HepG2 (cell line): ENCODE measurements around the gene RP2. TPM values are rescaled to one million over a fixed set of nuclear protein-coding genes. Genes with fewer than 3 reads are reported as not detected.
A peak's percentile ranks its signal among the peaks of the same experiment; 100 is the strongest.

ENCODE experiments used
- E2F2 ChIP-seq: sonication (generic); formaldehyde crosslinking; IDR thresholded peaks from 2 replicates; pipeline ENCODE4 v1.4.0; 2020; ENCODE audit warnings: missing genetic modification reagents, borderline replicate concordance
- FOXJ3 ChIP-seq: sonication (generic); formaldehyde crosslinking; IDR thresholded peaks from 2 replicates; pipeline ENCODE4 v1.4.0; 2020; ENCODE audit warnings: missing genetic modification reagents, mild to moderate bottlenecking, borderline replicate concordance
- IRF1 ChIP-seq: sonication (generic); formaldehyde crosslinking; IDR thresholded peaks from 2 replicates; pipeline ENCODE4 v1.4.0; 2020; ENCODE audit warnings: low read depth, mild to moderate bottlenecking, missing genetic modification reagents
- MBNL3 ChIP-seq: fragments of 250-450 bp; sonication (Bioruptor Pico); conservative IDR thresholded peaks from 2 replicates; pipeline ENCODE4 v1.8.0; 2022; ENCODE audit warnings: mild to moderate bottlenecking, inconsistent platforms
- MYNN ChIP-seq: sonication (generic); formaldehyde crosslinking; IDR thresholded peaks from 2 replicates; pipeline ENCODE4 v1.4.0; 2020; ENCODE audit warnings: mild to moderate bottlenecking, low read depth, missing genetic modification reagents
- NFAT5 ChIP-seq: sonication (generic); formaldehyde crosslinking; IDR thresholded peaks from 2 replicates; pipeline ENCODE4 v1.4.0; 2020; ENCODE audit warnings: missing genetic modification reagents
- PATZ1 ChIP-seq: sonication (generic); formaldehyde crosslinking; IDR thresholded peaks from 2 replicates; pipeline ENCODE4 v1.4.0; 2020; ENCODE audit warnings: missing genetic modification reagents
- PHF8 ChIP-seq: sonication (generic); formaldehyde crosslinking; IDR thresholded peaks from 2 replicates; pipeline ENCODE4 v1.5.0; 2020; ENCODE audit warnings: missing genetic modification reagents
- RBFOX2 ChIP-seq: fragments of 200-400 bp; formaldehyde crosslinking; IDR thresholded peaks from 2 replicates; pipeline ENCODE4 v1.6.1; 2017; ENCODE audit warnings: low read depth, mild to moderate bottlenecking, low read length
- SMARCC2 ChIP-seq: fragments of 450-650 bp; IDR thresholded peaks from 2 replicates; pipeline ENCODE4 v1.6.1; 2017; ENCODE audit warnings: antibody characterized with exemption, mild to moderate bottlenecking
- STAG1 ChIP-seq: sonication (generic); formaldehyde crosslinking; IDR thresholded peaks from 2 replicates; pipeline ENCODE4 v1.4.0; 2020; ENCODE audit warnings: missing genetic modification reagents
- TEAD2 ChIP-seq: sonication (generic); formaldehyde crosslinking; IDR thresholded peaks from 2 replicates; pipeline ENCODE4 v1.9.0; 2021; ENCODE audit warnings: missing genetic modification reagents
- WIZ ChIP-seq: sonication (generic); formaldehyde crosslinking; IDR thresholded peaks from 2 replicates; pipeline ENCODE4 v1.5.1; 2020; ENCODE audit warnings: mild to moderate bottlenecking, missing genetic modification reagents
- ZBTB37 ChIP-seq: sonication (generic); formaldehyde crosslinking; IDR thresholded peaks from 2 replicates; pipeline ENCODE4 v1.4.0; 2020; ENCODE audit warnings: mild to moderate bottlenecking, missing genetic modification reagents
- ZIK1 ChIP-seq: sonication (generic); formaldehyde crosslinking; IDR thresholded peaks from 2 replicates; pipeline ENCODE4 v1.5.0; 2020; ENCODE audit warnings: mild to moderate bottlenecking, low read depth, missing genetic modification reagents, borderline replicate concordance
- ZNF263 ChIP-seq: sonication (generic); formaldehyde crosslinking; IDR thresholded peaks from 2 replicates; pipeline ENCODE4 v1.4.0; 2020; ENCODE audit warnings: missing genetic modification reagents
- ZNF33A ChIP-seq: sonication (generic); formaldehyde crosslinking; IDR thresholded peaks from 2 replicates; pipeline ENCODE4 v1.5.1; 2020; ENCODE audit warnings: missing genetic modification reagents, mild to moderate bottlenecking, moderate library complexity, borderline replicate concordance
- ZNF768 ChIP-seq: sonication (generic); formaldehyde crosslinking; IDR thresholded peaks from 2 replicates; pipeline ENCODE4 v1.4.0; 2020; ENCODE audit warnings: missing genetic modification reagents
- polyA plus RNA-seq, 8 experiments: library from polyadenylated mRNA; depleted of rRNA in 3 of 8; stranded (reverse) in 7 of 8; unstranded in 1 of 8; fragments of >200 nt; fragmentation: Illumina TruSeq in 4 of 8; extraction: Trizol in 4 of 8; gene quantifications; 2 replicates each; pipeline versions ENCODE4 v1.2.1 to v1.2.3, GENCODE V29; 2011 to 2016; ENCODE audit warnings: low read depth in 4 of 8, missing spikeins in 1 of 8, mixed read lengths in 1 of 8; ENCODE audit not compliant: insufficient read depth in 1 of 8
- total RNA-seq, 5 experiments: library from RNA; depleted of rRNA; stranded (reverse); fragments of >200 nt; fragmentation: Illumina TruSeq; extraction: Trizol; gene quantifications; 2 replicates each; pipeline ENCODE4 v1.2.3, GENCODE V29; 2016; ENCODE audit warnings: low read depth in 1 of 5

Gene RP2
- total and polyA plus RNA-seq, 2 of the 13 experiments (the other 11 are each of a cell fraction or from before 2014, with no cell fraction given) = 5.0 to 9.9 TPM

- TF ChIP-seq ZBTB37 (CRISPR knock-in tag) (no peak), NFAT5 (CRISPR knock-in tag) (no peak), STAG1 (CRISPR knock-in tag) (peak; percentile 49), RBFOX2 (peak; percentile 65), SMARCC2 (no peak), PHF8 (CRISPR knock-in tag) (peak; percentile 40; the same call in 1 of the 2 replicates), FOXJ3 (CRISPR knock-in tag) (no peak), TEAD2 (CRISPR knock-in tag) (no peak), ZIK1 (CRISPR knock-in tag) (no peak), ZNF263 (CRISPR knock-in tag) (peak; percentile 37; the same call in 1 of the 2 replicates), IRF1 (CRISPR knock-in tag) (no peak), ZNF768 (CRISPR knock-in tag) (peak; percentile 45; the same call in 1 of the 2 replicates), PATZ1 (peak; percentile 90), E2F2 (CRISPR knock-in tag) (no peak), WIZ (no peak), MBNL3 (CRISPR knock-in tag) (no peak), ZNF33A (CRISPR knock-in tag) (no peak), MYNN (CRISPR knock-in tag) (no peak)
Observed at GRCh38 chrX:46912603-46913491, 76.0 kb downstream of the RP2 start (continued).
